ENCODE data around the gene KRT16.
"Not testable (repeated sequence)": the region's sequence is repeated elsewhere in the genome, so short reads cannot be mapped to it uniquely, and the experiment has no call there.

DNA sequence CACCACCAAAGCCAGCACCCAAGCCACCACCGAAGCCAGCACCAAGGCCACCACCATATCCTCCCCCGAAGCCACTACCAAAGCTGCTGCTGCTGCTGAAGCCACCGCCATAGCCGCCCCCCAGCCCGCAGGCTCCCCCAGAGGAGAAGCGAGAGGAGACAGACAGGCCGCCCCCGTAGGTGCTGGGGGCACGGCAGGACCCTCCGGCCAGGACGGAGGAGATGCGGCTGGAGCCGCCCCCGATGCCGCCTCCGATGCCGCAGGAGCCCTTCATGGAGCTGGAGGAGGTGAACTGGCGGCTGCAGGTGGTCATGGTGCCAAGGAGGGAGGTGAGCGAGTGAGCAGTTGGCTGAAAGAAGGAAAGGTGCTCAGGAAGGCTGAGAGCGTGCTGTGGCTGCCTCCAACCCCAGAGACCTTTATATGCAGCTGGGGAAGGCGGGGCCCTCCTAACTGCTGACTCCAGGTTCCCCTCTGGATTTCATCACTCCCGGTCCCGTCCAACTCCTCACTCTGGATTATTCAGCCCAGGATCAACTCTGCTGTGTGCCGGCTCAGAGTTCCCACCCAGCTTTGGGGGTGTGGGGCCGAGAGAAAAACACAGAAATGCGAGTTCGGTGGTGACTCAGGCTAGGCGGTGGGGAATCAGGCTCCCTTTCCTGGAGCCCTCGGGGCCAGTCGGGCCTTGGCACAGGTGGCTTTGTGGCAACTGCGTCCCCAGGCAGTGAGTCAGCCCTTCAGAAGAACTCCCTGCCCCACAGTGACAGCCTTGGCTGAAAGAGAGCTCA, at the start of gene KRT16:
- TF ChIP-seq, protein P1, sequence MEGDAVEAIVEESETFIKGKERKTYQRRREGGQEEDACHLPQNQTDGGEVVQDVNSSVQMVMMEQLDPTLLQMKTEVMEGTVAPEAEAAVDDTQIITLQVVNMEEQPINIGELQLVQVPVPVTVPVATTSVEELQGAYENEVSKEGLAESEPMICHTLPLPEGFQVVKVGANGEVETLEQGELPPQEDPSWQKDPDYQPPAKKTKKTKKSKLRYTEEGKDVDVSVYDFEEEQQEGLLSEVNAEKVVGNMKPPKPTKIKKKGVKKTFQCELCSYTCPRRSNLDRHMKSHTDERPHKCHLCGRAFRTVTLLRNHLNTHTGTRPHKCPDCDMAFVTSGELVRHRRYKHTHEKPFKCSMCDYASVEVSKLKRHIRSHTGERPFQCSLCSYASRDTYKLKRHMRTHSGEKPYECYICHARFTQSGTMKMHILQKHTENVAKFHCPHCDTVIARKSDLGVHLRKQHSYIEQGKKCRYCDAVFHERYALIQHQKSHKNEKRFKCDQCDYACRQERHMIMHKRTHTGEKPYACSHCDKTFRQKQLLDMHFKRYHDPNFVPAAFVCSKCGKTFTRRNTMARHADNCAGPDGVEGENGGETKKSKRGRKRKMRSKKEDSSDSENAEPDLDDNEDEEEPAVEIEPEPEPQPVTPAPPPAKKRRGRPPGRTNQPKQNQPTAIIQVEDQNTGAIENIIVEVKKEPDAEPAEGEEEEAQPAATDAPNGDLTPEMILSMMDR (IDR thresholded peaks at IDR 0.05), result not testable (repeated sequence)
- not testable (repeated sequence) for TF ChIP-seq POLR2A, POLR2AphosphoS5, EP300 (IDR thresholded peaks at IDR 0.05)

Measured in stomach (tissue), 4 donors.